Activated naive CD4-positive, alpha-beta T cell treated with anti-CD3 and anti-CD28 coated beads, Interleukin-2, amount 50 U/mL, for 72 hours (primary cell): ENCODE measurements around the gene HSFY2. TPM values are rescaled to one million over a fixed set of nuclear protein-coding genes. Genes with fewer than 3 reads are reported as not detected.
"Not testable (repeated sequence)": the region's sequence is repeated elsewhere in the genome, so short reads cannot be mapped to it uniquely, and the experiment has no call there.

Experiments used
- ATAC-seq, 2 donors: fragments of 150-1000 bp; cut with Tn5 transposase; 2 replicates each; pipeline ENCODE4 v1.10.0; 2021; ENCODE audit warnings: mild to moderate bottlenecking in 2 of 2, moderate library complexity in 2 of 2
- DNase-seq, 2 donors: peaks; one replicate each; pipeline ENCODE4 v3.0.0; 2021 to 2022; ENCODE audit warnings: low spot score in 2 of 2
- H3K27ac Mint-ChIP-seq, 2 donors: one replicate each; pipeline ENCODE4 v1.8.0; 2022; ENCODE audit warnings: mild to moderate bottlenecking in 2 of 2, mixed read lengths in 2 of 2
- H3K36me3 Mint-ChIP-seq, 2 donors: one replicate each; pipeline ENCODE4 v1.8.0; 2022; ENCODE audit warnings: mixed read lengths in 2 of 2
- H3K9me3 Mint-ChIP-seq, 2 donors: one replicate each; pipeline ENCODE4 v1.8.0; 2022; ENCODE audit warnings: mixed read lengths in 2 of 2
- total RNA-seq, 2 donors: library from RNA; stranded (reverse); gene quantifications; one replicate each; pipeline ENCODE4 v1.2.3, GENCODE V29; 2022

The HSFY2 gene
- not detected for total RNA-seq

GRCh38 chrY:18773635-18774034 lies at the start of gene HSFY2:
TSS of gene HSFY2 (minus strand) at chrY:18773735. CDS start at chrY:18773618, 117 bp downstream.
- not testable (repeated sequence) for DNase-seq, H3K9me3 Mint-ChIP-seq, H3K27ac Mint-ChIP-seq, H3K36me3 Mint-ChIP-seq, ATAC-seq

GRCh38 chrY:18815751-18816150 lies 42.2 kb upstream of the HSFY2 start:
- not testable (repeated sequence) for H3K27ac Mint-ChIP-seq, H3K9me3 Mint-ChIP-seq, H3K36me3 Mint-ChIP-seq, DNase-seq
- ATAC-seq: peak in 1 of 2 donors; percentile 46

GRCh38 chrY:18788757-18789406 lies 15.3 kb upstream of the HSFY2 start:
- not testable (repeated sequence) for H3K9me3 Mint-ChIP-seq, H3K36me3 Mint-ChIP-seq, ATAC-seq, H3K27ac Mint-ChIP-seq, DNase-seq

- not testable (repeated sequence) for H3K9me3 Mint-ChIP-seq, H3K27ac Mint-ChIP-seq, DNase-seq, ATAC-seq, H3K36me3 Mint-ChIP-seq
Measured at GRCh38 chrY:18754077-18754476, 19.5 kb downstream of the HSFY2 start.

GRCh38 chrY:18753133-18753815 lies 20.3 kb downstream of the HSFY2 start:
- DNase-seq, ATAC-seq, H3K36me3 Mint-ChIP-seq, H3K9me3 Mint-ChIP-seq, H3K27ac Mint-ChIP-seq: not testable (repeated sequence)

GRCh38 chrY:18723714-18724113 lies 49.8 kb downstream of the HSFY2 start:
- DNase-seq, H3K27ac Mint-ChIP-seq, ATAC-seq, H3K36me3 Mint-ChIP-seq, H3K9me3 Mint-ChIP-seq: not testable (repeated sequence)

Other genes with a start within 250 kb of the HSFY2 start
- not detected for gene HSFY1, start 227.0 kb downstream of the HSFY2 start, total RNA-seq